Mucosa of gallbladder (tissue), 1 donor: Measurements from ENCODE around the gene RSF1. TPM values are rescaled to one million over a fixed set of nuclear protein-coding genes. Genes with fewer than 3 reads are reported as not detected.

Source experiments
- DNase-seq: peaks from one replicate; pipeline ENCODE4 v3.0.0-alpha.2; 2020; ENCODE audit warnings: low spot score
- total RNA-seq: library from RNA; stranded (reverse); gene quantifications from one replicate; pipeline ENCODE4 v1.2.1, GENCODE V29; 2021
- donor health status: DM: no; HTN: no; CAD: no.

The RSF1 gene
- total RNA-seq, 1 donor from 2014 or later = 62.5 TPM

DNA sequence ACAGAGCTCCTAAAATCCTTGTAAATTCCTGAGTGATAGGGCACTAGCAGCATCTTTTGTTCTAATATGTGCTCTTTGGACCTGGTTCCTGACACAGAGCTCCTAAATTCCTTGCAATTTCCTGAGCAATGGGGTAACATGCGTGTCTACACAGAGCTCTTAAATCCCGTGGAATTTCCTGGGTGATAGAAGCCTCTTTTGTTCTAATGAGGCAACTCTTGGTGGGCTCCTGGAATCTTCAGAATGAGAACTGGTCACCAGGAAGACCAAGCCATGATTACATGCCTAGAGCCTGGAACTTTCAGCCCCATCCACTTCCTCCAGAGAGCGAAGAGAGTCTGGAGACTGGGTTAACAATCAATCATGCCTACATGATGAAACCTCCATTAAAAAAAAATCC is 19.0 kb downstream of the RSF1 start:
- no peak for DNase-seq

DNA sequence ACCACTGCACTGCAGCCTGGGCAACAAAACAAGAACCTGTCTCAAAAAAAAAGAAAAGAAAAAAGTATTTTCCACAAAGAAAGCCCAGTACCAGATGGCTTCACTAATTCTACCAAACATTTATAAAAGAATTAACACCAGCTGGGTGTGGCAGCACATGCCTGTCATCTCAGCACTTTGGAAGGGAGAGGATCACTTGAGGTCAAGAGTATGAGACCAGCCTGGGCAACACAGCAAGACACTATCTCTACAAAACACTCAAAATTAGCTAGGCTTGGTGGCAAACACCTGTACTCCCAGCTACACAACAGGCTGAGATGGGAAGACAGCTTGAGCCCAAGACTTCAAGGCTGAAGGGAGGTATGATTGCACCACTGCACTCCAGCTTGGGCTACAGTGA is 20.1 kb downstream of the RSF1 start:
- DNase-seq = no peak

DNA sequence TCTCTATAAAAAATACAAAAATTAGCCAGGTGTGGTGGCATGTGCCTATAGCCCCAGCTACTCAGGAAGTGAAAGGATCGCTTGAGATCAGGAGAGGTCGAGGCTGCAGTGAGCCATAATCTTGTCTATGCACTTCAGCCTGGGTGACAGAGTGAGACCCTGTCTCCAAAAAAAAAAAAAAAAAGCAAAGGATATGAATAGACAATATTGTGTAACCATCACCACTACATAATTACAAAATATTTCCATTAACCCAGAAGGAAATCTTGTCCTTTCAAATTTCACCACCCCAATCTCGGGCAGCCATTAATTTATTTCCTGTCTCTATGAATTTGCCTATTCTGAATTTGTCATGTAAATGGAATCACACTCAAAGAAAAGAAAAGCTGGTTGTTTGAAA is 21.2 kb downstream of the RSF1 start:
- DNase-seq = no peak

GRCh38 chr11:77793972-77794371 is 26.6 kb downstream of the RSF1 start:
- no peak for DNase-seq

GRCh38 chr11:77791301-77791700 is 29.2 kb downstream of the RSF1 start:
- no peak for DNase-seq

- no peak for DNase-seq
Measured at GRCh38 chr11:77789731-77790476, 30.6 kb downstream of the RSF1 start.

DNA sequence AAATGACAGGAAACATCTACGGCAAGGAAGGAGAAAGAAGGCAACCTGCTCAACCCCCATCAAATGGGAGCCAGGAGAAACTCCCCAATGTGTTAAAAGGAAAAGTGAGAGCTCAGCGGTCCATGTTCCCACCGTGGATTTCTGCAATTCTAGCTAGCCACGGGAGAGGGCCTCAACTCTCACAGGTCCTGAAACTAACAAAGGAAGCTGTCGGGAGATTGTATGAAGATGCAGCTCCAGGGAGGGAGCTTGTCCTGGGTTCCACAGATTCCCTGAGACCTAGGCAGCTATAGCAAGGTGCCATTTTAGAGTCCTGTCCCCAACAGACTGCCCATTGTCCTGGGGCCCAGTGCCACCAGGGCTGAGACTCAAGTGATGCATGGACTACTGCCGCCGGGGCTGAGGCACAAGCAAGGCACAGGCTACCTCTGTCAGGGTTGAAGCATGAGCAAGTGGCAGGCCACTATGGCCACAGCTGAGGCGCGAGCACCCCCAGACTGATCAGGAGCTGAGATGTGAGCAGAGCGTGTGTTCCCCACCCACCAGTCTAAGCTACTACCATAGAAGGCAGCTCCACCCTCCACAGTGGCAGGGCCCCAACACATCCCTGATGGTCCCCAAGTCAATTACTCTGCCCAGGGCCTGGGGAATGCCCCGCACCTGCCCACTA is 31.3 kb downstream of the RSF1 start:
- DNase-seq = no peak

GRCh38 chr11:77784572-77784971 is 36.0 kb downstream of the RSF1 start:
- no peak for DNase-seq

GRCh38 chr11:77783025-77783424 is 37.5 kb downstream of the RSF1 start:
- DNase-seq = no peak

DNA sequence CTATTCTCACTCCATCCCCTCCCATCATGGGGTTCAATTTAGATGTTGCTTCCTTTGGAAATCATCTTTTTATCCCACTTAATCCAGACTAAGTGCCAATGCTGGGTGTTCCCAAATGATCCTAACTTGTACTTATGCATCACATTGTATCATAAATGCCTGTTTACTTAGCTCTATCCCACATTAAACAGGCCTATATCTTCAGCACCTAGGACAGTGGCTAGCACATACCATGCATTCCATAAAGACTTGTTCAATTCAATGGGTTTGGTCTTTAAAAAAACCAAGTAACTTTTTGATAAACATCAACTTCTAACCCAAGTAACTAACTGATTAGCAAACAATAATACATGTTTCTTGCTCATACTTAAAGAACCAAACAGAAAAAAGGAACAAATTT is 40.6 kb downstream of the RSF1 start:
- DNase-seq = no peak

- no peak for DNase-seq
Measured at GRCh38 chr11:77778549-77778948, 42.0 kb downstream of the RSF1 start.

GRCh38 chr11:77778118-77778517 is 42.4 kb downstream of the RSF1 start:
- DNase-seq = no peak

- no peak for DNase-seq
Measured at GRCh38 chr11:77776455-77776854, 44.1 kb downstream of the RSF1 start.

DNA sequence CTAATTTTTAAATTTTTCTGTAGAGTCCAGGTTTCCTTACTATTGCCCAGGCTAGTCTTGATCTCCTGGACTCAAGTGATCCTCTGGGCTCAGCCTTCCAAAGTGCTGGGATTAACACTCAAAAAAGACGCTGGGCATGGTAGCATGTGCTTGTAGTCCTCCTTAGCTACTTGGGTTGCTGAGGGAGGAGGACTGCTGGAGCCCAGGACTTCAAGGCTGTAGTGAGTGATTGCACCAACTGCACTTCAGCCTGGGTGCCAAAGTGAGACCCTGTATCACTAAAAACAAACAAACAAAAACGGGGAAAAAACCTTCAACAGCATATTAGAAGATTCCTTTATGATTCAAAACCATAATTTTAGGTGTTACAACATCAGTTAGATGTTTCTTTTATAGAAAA is 44.6 kb downstream of the RSF1 start:
- DNase-seq = no peak

DNA sequence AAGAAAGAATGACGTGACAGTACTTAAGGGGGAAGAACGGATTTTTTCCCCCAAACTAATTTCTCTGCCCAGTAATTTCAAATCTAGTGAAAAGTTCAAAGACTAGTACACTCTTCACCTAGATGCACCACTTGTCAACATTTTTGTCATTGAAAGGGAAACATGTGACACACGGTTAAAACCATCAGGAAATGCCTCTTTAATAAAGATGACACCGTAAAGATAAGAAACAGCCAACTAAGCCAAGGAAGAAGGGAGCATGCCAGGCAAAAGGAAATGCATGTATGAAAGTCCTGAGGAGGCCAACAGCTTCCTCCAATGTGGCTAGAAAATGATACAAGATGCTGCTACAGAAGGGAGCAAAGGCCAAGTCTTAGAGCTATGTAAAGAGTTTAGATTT is 49.4 kb downstream of the RSF1 start:
- DNase-seq = no peak

GRCh38 chr11:77770629-77771028 is 49.9 kb downstream of the RSF1 start:
- DNase-seq = no peak

GRCh38 chr11:77762426-77762825 is 58.1 kb downstream of the RSF1 start:
- no peak for DNase-seq

DNA sequence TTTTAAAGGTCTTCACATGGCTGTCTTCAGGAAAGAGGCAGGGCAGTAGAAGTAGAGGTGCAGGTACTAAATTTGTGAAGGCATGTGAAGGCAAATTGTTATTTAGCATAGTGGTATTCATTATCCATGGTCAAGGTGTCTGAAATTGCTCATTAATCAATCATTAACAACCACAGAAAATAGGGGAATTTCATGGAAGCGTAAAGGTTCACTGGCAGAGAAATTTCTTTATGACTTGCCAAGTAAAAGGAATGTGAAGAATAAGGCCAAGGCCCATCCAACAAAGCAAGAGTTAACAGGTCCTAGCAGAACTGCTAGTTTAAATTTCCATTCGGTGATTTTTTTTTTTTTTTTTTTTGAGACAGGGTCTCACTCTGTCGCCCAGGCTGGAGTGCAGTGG is 59.0 kb downstream of the RSF1 start:
- no peak for DNase-seq

DNA sequence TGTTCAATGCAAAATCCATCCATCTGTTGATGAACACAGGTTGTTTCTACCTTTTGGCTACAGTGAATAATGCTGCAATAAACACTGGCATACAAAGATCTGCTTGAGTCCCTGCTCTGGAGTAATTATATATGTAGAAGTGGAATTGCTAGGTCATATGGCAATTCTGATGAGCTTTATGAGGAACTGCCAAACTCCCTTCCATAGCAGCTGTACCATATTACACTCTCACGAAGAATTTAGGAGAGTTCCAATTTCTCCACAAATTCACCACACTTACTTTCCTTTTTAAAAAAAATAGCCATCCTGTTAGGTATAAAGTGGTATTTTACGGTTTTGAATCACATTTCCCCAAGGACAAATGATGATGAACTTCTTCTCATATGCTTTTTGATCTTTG is 62.2 kb downstream of the RSF1 start:
- no peak for DNase-seq

DNA sequence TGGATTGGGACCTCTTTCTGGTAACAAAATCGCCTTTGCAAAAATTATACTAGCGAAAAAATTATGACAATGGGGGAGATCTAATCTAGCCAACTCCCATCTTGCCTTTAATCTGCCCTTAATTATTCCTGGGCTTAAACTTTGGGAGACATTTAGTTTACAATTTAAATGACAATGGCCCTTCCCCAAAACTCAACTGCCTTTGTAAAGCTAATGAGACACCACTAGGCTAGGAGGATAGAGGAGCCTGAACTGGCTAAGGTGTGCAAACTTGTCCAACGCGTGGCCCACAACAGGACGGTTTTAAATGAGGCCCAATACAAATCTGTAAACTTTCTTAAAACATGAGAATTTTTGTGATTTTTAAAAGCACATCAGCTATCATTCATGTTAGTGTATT is 67.3 kb downstream of the RSF1 start:
- DNase-seq = no peak

- DNase-seq = peak; percentile 31
Measured at GRCh38 chr11:77752516-77752915, 68.0 kb downstream of the RSF1 start.

DNA sequence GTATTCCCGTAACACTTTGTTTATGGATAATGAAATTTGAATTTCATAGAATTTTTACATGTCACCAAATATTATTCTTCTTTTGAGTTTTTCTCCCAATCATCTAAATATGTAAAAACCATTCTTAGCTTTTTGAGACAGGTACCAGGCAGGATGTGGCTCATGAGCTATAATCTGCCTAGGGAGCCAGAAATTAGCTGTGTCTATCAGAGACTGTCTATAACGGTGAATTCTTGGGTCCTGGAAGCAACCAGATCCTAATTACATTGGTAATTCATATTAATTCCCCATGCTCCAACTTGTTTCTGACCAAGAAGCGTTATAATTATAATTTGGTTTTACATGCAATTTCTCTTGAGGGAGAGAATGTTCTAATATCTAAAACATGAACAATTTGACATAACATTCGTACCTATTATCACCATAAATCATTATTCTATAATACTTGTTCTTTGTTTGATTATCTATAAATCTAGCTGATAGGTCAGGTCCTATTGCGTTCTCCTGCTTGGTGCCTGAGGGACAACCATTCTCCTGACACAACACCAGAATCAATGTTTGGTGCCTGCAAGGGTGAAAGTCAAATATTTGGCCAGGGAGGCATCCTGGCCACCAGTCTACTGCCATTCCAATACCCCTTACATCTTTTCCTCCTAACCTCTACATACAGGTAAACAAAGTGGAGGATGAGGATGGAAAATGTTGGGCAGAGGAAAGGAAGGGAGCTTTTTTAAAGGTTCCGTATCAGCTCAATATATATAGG is 69.9 kb downstream of the RSF1 start:
- DNase-seq = no peak

- DNase-seq = no peak
Measured at GRCh38 chr11:77749232-77749631, 71.3 kb downstream of the RSF1 start.
